OCI-LY7 (cell line): ENCODE results near the gene MOGAT3. TPM values are rescaled to one million over a fixed set of nuclear protein-coding genes. Genes with fewer than 3 reads are reported as not detected.

Experiments used
- BruUV-seq: library from RNA; stranded (reverse); fragments of 400-500 nt; replicated peaks from 2 replicates; lab custom pipeline; 2021; lab: Mats Ljungman, UMichigan
- CTCF ChIA-PET: fragments of 300-600 bp; sonication (Branson Sonifier 250); formaldehyde crosslinking; loops from one replicate; lab custom pipeline; 2022; ENCODE audit warnings: antibody characterized with exemption; ENCODE audit not compliant: unreplicated experiment; lab: Charles Lee
- POLR2A ChIA-PET: fragments of 300-600 bp; sonication (Branson Sonifier 250); formaldehyde crosslinking; loops from one replicate; lab custom pipeline; 2022; ENCODE audit warnings: antibody characterized with exemption; lab: Charles Lee
- DNase-seq: peaks from one replicate; pipeline ENCODE4 v3.0.0-alpha.2; 2015; ENCODE audit warnings: low spot score
- H2AFZ ChIP-seq: fragments of 200-600 bp; sonication (generic), shearing (Covaris generic); 2 replicates; pipeline ENCODE4 v1.6.1; 2014; ENCODE audit warnings: mild to moderate bottlenecking, antibody characterized with exemption, low read length, moderate library complexity
- H3K27ac ChIP-seq: fragments of 200-600 bp; sonication (generic); 2 replicates; pipeline ENCODE4 v1.5.1; 2014; ENCODE audit warnings: mixed run types, low read depth, mild to moderate bottlenecking, moderate library complexity, low read length, inconsistent platforms; ENCODE audit not compliant: poor library complexity, severe bottlenecking
- H3K36me3 ChIP-seq: fragments of 200-600 bp; sonication (generic); 2 replicates; pipeline ENCODE4 v1.6.1; 2014; ENCODE audit warnings: mild to moderate bottlenecking, antibody characterized with exemption, low read length, moderate library complexity, mixed read lengths; ENCODE audit not compliant: insufficient read depth
- H3K4me1 ChIP-seq: fragments of 200-600 bp; sonication (generic); 2 replicates; pipeline ENCODE4 v1.5.1; 2014; ENCODE audit warnings: mild to moderate bottlenecking, low read length; ENCODE audit not compliant: insufficient read depth, poor library complexity, severe bottlenecking
- H3K4me2 ChIP-seq: fragments of 200-600 bp; sonication (generic); 2 replicates; pipeline ENCODE4 v1.6.1; 2014; ENCODE audit warnings: mild to moderate bottlenecking, low read length
- H3K4me3 ChIP-seq: fragments of 200-600 bp; sonication (generic); 2 replicates; pipeline ENCODE4 v1.5.1; 2014; ENCODE audit warnings: mild to moderate bottlenecking, low read depth, low read length; ENCODE audit not compliant: poor library complexity, severe bottlenecking
- H3K79me2 ChIP-seq: fragments of 200-600 bp; sonication (generic); 2 replicates; pipeline ENCODE4 v1.6.1; 2016; ENCODE audit warnings: low read depth, mild to moderate bottlenecking, low read length, moderate library complexity, mixed read lengths; ENCODE audit not compliant: insufficient read depth
- H3K9me2 ChIP-seq: fragments of 200-600 bp; sonication (generic); 2 replicates; pipeline ENCODE4 v1.6.1; 2016; ENCODE audit warnings: mild to moderate bottlenecking, low read length, mixed read lengths; ENCODE audit not compliant: insufficient read depth
- H3K9me3 ChIP-seq: fragments of 200-600 bp; sonication (generic); 2 replicates; pipeline ENCODE4 v1.6.1; 2014; ENCODE audit warnings: mild to moderate bottlenecking, mixed run types, low read length, mixed read lengths
- H4K20me1 ChIP-seq: fragments of 200-600 bp; sonication (generic); 2 replicates; pipeline ENCODE4 v1.6.1; 2014; ENCODE audit warnings: mild to moderate bottlenecking, antibody characterized with exemption, low read length, moderate library complexity, mixed read lengths; ENCODE audit not compliant: insufficient read depth
- EZH2phosphoT487 ChIP-seq: fragments of 200-600 bp; sonication (generic); IDR thresholded peaks from 2 replicates; pipeline ENCODE4 v1.6.1; 2018; ENCODE audit warnings: low read depth, borderline replicate concordance, mild to moderate bottlenecking, mixed run types, antibody characterized with exemption, low read length, moderate library complexity, mixed read lengths
- intact Hi-C: fragments of 100-400 bp; cut with micrococcal nuclease; formaldehyde crosslinking; loops from one replicate; pipeline ENCODE4 v1.10.0; 2022; ENCODE audit not compliant: unreplicated experiment
- microRNA-seq: library from miRNA; unstranded; fragments of <30 nt; microRNA quantifications from one replicate; pipeline ENCODE4 v1.2.0, GENCODE V29; 2022; ENCODE audit warnings: borderline replicate concordance
- small RNA-seq: library from RNA; depleted of rRNA; stranded (forward); fragments of <200 nt; gene quantifications from one replicate; pipeline ENCODE3, GENCODE V24; 2014
- total RNA-seq, 2 experiments: library from RNA; depleted of rRNA in 1 of 2; stranded (reverse); fragments of >200 nt in 1 of 2; shearing (Covaris generic) in 1 of 2; gene quantifications; 2 replicates each; pipeline ENCODE4 v1.2.3, GENCODE V29; 2014 to 2022
- TF ChIP-seq, protein P1 (sequence below): fragments of 200-600 bp; sonication (generic); conservative IDR thresholded peaks from 2 replicates; pipeline ENCODE4 v1.5.1; 2014; ENCODE audit warnings: mild to moderate bottlenecking, antibody characterized with exemption, low read length, moderate library complexity, mixed read lengths

MOGAT3 gene
- total RNA-seq, 2 experiments from 2014 or later: not detected

DNA sequence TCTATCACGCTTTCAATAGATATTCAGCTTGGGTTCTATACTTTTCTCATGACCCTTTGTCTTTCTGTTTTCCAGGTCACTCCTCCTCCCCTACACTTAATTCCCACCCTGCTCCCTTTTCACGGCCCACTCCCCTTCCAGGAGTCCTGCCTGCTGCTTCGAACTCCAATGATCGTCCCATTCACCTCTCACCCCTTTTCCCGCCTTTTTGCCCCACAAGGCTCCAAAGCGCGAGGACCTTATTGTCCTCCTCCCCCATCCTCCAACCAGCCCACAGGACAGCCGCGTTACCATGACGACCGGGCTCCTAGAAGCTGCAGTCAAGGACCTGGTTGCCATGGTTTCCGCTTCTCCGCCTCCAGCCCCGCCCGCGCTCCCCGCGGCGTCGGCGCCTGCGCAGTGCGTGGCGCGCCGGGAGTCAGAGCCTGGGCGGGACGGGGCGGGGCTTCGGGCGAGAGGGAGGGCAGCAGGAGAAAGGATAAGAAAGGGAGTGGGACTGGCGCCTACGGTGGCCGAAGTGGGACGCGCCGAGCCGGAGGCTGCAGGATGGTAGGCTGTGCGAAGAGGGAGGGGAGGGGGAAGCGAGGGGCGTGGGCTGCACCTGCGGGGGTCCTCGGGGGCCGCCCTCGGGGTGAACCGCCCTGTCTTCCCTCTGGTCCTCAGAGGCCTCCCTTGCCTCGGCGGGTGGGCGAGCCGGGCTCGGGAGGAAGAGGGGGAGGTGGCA, 46.7 kb downstream of the MOGAT3 start, which contains the start of gene AP1S1:
AP1S1 (plus strand) TSS at position 508 of the 724 bp plus-strand sequence; CDS start at position 547, 39 bp downstream.
- peak; percentile 95 for DNase-seq
- TF ChIP-seq EZH2phosphoT487: no peak
- TF ChIP-seq, protein P1, sequence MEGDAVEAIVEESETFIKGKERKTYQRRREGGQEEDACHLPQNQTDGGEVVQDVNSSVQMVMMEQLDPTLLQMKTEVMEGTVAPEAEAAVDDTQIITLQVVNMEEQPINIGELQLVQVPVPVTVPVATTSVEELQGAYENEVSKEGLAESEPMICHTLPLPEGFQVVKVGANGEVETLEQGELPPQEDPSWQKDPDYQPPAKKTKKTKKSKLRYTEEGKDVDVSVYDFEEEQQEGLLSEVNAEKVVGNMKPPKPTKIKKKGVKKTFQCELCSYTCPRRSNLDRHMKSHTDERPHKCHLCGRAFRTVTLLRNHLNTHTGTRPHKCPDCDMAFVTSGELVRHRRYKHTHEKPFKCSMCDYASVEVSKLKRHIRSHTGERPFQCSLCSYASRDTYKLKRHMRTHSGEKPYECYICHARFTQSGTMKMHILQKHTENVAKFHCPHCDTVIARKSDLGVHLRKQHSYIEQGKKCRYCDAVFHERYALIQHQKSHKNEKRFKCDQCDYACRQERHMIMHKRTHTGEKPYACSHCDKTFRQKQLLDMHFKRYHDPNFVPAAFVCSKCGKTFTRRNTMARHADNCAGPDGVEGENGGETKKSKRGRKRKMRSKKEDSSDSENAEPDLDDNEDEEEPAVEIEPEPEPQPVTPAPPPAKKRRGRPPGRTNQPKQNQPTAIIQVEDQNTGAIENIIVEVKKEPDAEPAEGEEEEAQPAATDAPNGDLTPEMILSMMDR: no peak
- H3K4me3 ChIP-seq: peak within 1 kb of the TSS; percentile 94
- H4K20me1 ChIP-seq: no peaks in the 10 kb centered on the region
- H3K4me1 ChIP-seq: peaks cover 15% of the 10 kb centered on the region
- intact Hi-C loops: no loop called here
- CTCF ChIA-PET: no interaction called here
- POLR2A ChIA-PET: interaction anchor here (0.6 kb wide), 1 partner anchor 711 kb away, joined by 3 read pairs; no protein-coding TSS in a partner anchor
- no peaks in the 10 kb centered on the region for H3K9me3 ChIP-seq
- no peaks in the 10 kb centered on the region for H3K9me2 ChIP-seq
- H3K4me2 ChIP-seq: peak within 1 kb of the TSS; percentile 71
- H2AFZ ChIP-seq: peak within 1 kb of the TSS; percentile 77
- no peaks in the 10 kb centered on the region for H3K79me2 ChIP-seq
- no peaks in the 10 kb centered on the region for H3K36me3 ChIP-seq
- H3K27ac ChIP-seq: peak within 1 kb of the TSS; percentile 16
- no TSS peak for BruUV-seq

DNA sequence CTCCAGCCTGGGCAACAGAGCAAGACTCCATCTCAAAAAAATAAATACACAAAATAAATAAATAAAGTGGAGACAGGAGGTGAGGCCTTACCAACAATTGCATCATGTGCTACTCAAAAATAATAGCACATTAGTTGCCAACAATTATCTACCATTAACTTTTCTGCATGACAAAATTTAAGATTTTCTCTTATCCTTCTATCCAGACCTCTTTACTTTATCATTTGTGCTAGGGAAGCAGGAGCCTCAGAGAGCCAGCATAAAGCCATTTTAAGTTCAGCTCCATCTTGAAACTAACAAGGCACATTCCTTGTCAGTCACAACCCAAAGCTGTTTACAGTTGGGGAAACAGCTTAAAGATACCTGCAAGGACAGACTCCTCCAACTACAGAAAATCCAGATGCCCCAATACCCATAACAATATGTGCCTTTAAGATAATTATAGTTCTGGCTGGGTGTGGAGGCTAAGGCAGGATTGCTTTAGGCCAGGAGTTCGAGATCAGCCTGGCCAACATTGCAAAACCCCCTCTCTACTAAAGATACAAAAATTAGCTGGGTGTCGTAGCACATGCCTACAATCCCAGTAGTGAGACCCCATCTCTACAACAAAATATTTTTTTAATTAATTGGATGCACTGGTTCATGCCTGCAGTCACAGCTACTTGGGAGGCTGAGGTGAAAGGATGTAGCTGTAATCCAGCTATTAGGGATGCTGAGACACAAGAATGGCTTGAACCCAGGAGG, 48.8 kb downstream of the MOGAT3 start:
- Histone ChIP-seq H3K4me3 (no peak overlapping the region), H3K4me1 (peaks cover 15% of the 10 kb centered on the region), H3K27ac (no peak overlapping the region), H3K9me3 (no peaks in the 10 kb centered on the region), H3K36me3 (no peaks in the 10 kb centered on the region), H3K4me2 (no peak overlapping the region), H3K9me2 (no peaks in the 10 kb centered on the region), H3K79me2 (no peaks in the 10 kb centered on the region), H4K20me1 (no peaks in the 10 kb centered on the region), H2AFZ (no peak overlapping the region)
- no TSS peak for BruUV-seq
- ChIA-PET CTCF (interaction anchor here (0.6 kb wide), 1 partner anchor 11 kb away, joined by 3 read pairs; no protein-coding TSS in a partner anchor), POLR2A (interaction anchor here (0.9 kb wide), 1 partner anchor 22 kb away, joined by 4 read pairs; no protein-coding TSS in a partner anchor)
- intact Hi-C loops: no loop called here
- DNase-seq: no peak
- TF ChIP-seq EZH2phosphoT487: no peak
- TF ChIP-seq, protein P1: no peak

Small RNA genes lying within 50 kb of the gene (microRNA-seq; reads per million reads assigned to microRNA genes)
- not detected for gene MIR4653

Small RNA genes lying within 50 kb of the gene (small RNA-seq; reads per million reads assigned to genes)
- gene MIR4653: not detected

Other genes with a start within 250 kb of the MOGAT3 start
- not detected in 2 replicates for gene MUC12, start 231.5 kb downstream of the MOGAT3 start, total RNA-seq (2014; rRNA removed; shearing (Covaris generic))
- not detected in 2 replicates for gene MUC12, start 231.5 kb downstream of the MOGAT3 start, total RNA-seq (2022)
- not detected in 2 replicates for gene MUC17, start 181.0 kb downstream of the MOGAT3 start, total RNA-seq (2014; rRNA removed; shearing (Covaris generic))
- not detected in 2 replicates for gene MUC17, start 181.0 kb downstream of the MOGAT3 start, total RNA-seq (2022)
- gene TRIM56, start 115.6 kb downstream of the MOGAT3 start, total RNA-seq (2014; rRNA removed; shearing (Covaris generic)): 15.6 and 16.7 TPM in 2 replicates
- 47.3 and 51.9 TPM in 2 replicates for gene TRIM56, start 115.6 kb downstream of the MOGAT3 start, total RNA-seq (2022)
- gene SERPINE1, start 73.9 kb downstream of the MOGAT3 start, total RNA-seq (2014; rRNA removed; shearing (Covaris generic)): not detected in 2 replicates
- gene SERPINE1, start 73.9 kb downstream of the MOGAT3 start, total RNA-seq (2022): 0.30 and 0.42 TPM in 2 replicates
- gene AP1S1, start 46.6 kb downstream of the MOGAT3 start, total RNA-seq (2014; rRNA removed; shearing (Covaris generic)): 57.9 and 88.0 TPM in 2 replicates
- 58.3 and 67.3 TPM in 2 replicates for gene AP1S1, start 46.6 kb downstream of the MOGAT3 start, total RNA-seq (2022)
- gene VGF, start 35.5 kb downstream of the MOGAT3 start, total RNA-seq (2014; rRNA removed; shearing (Covaris generic)): not detected in 2 replicates
- 1.5 TPM in 2 replicates for gene VGF, start 35.5 kb downstream of the MOGAT3 start, total RNA-seq (2022)
- gene NAT16, start 20.7 kb downstream of the MOGAT3 start, total RNA-seq (2014; rRNA removed; shearing (Covaris generic)): 0.22 TPM in 1 of 2 replicates, not detected in the other
- gene NAT16, start 20.7 kb downstream of the MOGAT3 start, total RNA-seq (2022): not detected in 2 replicates
- gene PLOD3, start 16.5 kb upstream of the MOGAT3 start, total RNA-seq (2014; rRNA removed; shearing (Covaris generic)): 9.2 and 12.1 TPM in 2 replicates
- gene PLOD3, start 16.5 kb upstream of the MOGAT3 start, total RNA-seq (2022): 25.0 and 30.5 TPM in 2 replicates
- 63.8 and 77.3 TPM in 2 replicates for gene ZNHIT1, start 17.1 kb upstream of the MOGAT3 start, total RNA-seq (2014; rRNA removed; shearing (Covaris generic))
- gene ZNHIT1, start 17.1 kb upstream of the MOGAT3 start, total RNA-seq (2022): 40.8 and 44.3 TPM in 2 replicates
- 15.9 and 17.8 TPM in 2 replicates for gene CLDN15, start 36.8 kb upstream of the MOGAT3 start, total RNA-seq (2014; rRNA removed; shearing (Covaris generic))
- gene CLDN15, start 36.8 kb upstream of the MOGAT3 start, total RNA-seq (2022): 31.9 and 34.8 TPM in 2 replicates
- 92.7 and 114 TPM in 2 replicates for gene FIS1, start 44.0 kb upstream of the MOGAT3 start, total RNA-seq (2014; rRNA removed; shearing (Covaris generic))
- gene FIS1, start 44.0 kb upstream of the MOGAT3 start, total RNA-seq (2022): 93.4 and 102 TPM in 2 replicates
- 8.7 and 14.6 TPM in 2 replicates for gene IFT22, start 120.8 kb upstream of the MOGAT3 start, total RNA-seq (2014; rRNA removed; shearing (Covaris generic))
- gene IFT22, start 120.8 kb upstream of the MOGAT3 start, total RNA-seq (2022): 13.2 and 14.1 TPM in 2 replicates
- not detected in 2 replicates for gene COL26A1, start 161.8 kb upstream of the MOGAT3 start, total RNA-seq (2014; rRNA removed; shearing (Covaris generic))
- not detected in 2 replicates for gene COL26A1, start 161.8 kb upstream of the MOGAT3 start, total RNA-seq (2022)